ENCODE measurements around the gene MAST1.

MAST1 gene

GRCh38 chr19:12834566-12834943, 3.8 kb upstream of the MAST1 start, which contains the start of gene RTBDN:
Gene RTBDN, minus strand, starts transcription at chr19:12834579. Its CDS starts 4,600 bp downstream, at chr19:12829979.
- Histone ChIP-seq H3K9ac (ENCODE audit: insufficient read length) (no peak within 1 kb of the TSS), H3K4me3 (peak within 1 kb of the TSS; percentile 80), H3K36me3 (ENCODE audit: insufficient read depth, low read length) (no peaks in the 10 kb centered on the region), H3K9me3 (ENCODE audit: low read depth, low read length) (no peaks in the 10 kb centered on the region), H3K27ac (no peak within 1 kb of the TSS)
- no peak for DNase-seq (ENCODE audit: low read depth, low spot score)
- TF ChIP-seq FOXP2 (optimal IDR thresholded peaks at IDR 0.05; ENCODE audit: control extremely low read depth, extremely low read length, insufficient read depth) (no peak), POLR2AphosphoS5 (IDR thresholded peaks at IDR 0.05; ENCODE audit: borderline replicate concordance, low read depth, low read length) (no peak), EZH2 (IDR thresholded peaks at IDR 0.05) (no peak)

DNA sequence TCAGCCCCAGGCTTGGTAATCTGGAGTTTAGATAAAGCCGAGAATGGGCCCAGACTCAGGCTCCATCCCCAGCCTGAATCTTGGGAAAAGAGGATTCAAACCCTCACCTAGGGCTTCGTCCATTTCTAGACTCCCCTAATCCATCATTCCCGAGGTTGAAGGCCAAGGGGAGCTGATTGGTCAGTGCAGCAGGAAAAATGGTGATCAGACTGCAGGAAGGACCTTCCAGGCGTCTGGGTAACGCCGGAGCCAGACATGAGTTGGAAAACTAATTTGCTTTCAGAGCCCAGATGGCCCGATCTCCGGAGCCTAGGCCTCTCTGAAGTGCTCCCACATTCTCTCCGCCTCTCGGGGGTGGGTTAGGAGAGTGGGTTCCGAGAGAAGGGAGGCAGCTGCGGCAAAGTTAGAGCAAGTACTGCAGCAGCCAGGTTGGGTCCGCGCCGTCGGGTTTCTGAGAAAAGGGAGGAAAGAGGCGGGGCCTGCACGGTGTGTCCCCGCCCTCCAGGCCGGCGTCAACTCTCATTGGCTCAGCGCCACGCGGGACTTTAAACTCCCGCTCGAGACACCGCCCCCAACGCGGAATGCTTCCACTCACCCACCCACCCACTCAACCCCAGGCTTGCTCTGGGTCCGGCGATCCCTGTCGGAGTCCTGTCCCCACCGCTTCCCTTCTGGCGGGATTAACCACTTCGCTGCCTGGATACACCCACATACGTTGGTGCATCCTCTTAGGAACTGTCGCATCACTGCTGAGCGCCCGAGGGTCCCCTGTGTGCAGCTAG, 3.1 kb upstream of the MAST1 start:
- Histone ChIP-seq H3K36me3 (ENCODE audit: insufficient read depth, low read length) (no peaks in the 10 kb centered on the region), H3K9ac (ENCODE audit: insufficient read length) (no peak overlapping the region), H3K4me3 (peak overlapping the region; percentile 55), H3K27ac (no peak overlapping the region), H3K9me3 (ENCODE audit: low read depth, low read length) (no peaks in the 10 kb centered on the region)
- TF ChIP-seq POLR2AphosphoS5 (IDR thresholded peaks at IDR 0.05; ENCODE audit: borderline replicate concordance, low read depth, low read length) (no peak), FOXP2 (optimal IDR thresholded peaks at IDR 0.05; ENCODE audit: control extremely low read depth, extremely low read length, insufficient read depth) (no peak)
- DNase-seq (ENCODE audit: low read depth, low spot score) = no peak

DNA sequence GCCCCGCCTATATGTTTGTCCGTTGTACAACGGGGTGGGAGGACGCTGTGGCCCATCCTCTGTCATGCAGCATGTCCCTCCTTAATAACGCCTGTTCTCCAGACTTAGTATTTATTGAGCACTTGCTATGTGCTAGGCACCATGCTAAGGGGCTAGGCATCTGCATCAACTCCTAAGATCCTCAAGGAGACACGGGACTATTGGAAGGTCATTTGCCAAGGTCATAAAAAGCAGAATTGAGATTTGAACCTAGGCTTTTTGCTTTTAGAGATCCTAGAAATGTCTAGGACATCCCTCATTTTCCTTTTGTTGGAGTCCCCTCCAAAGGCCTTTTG, 1.8 kb upstream of the MAST1 start:
- no peak overlapping the region for H3K27ac ChIP-seq
- H3K9me3 ChIP-seq (ENCODE audit: low read depth, low read length) = no peaks in the 10 kb centered on the region
- DNase-seq (ENCODE audit: low read depth, low spot score) = no peak
- H3K9ac ChIP-seq (ENCODE audit: insufficient read length) = no peak overlapping the region
- no peaks in the 10 kb centered on the region for H3K36me3 ChIP-seq (ENCODE audit: insufficient read depth, low read length)
- no peak overlapping the region for H3K4me3 ChIP-seq
- TF ChIP-seq FOXP2 (optimal IDR thresholded peaks at IDR 0.05; ENCODE audit: control extremely low read depth, extremely low read length, insufficient read depth) (no peak), EZH2 (IDR thresholded peaks at IDR 0.05) (no peak), POLR2AphosphoS5 (IDR thresholded peaks at IDR 0.05; ENCODE audit: borderline replicate concordance, low read depth, low read length) (no peak)

GRCh38 chr19:12837225-12837624, 1.1 kb upstream of the MAST1 start:
- Histone ChIP-seq H3K9me3 (ENCODE audit: low read depth, low read length) (no peaks in the 10 kb centered on the region), H3K4me3 (no peak overlapping the region), H3K9ac (ENCODE audit: insufficient read length) (no peak overlapping the region), H3K36me3 (ENCODE audit: insufficient read depth, low read length) (no peaks in the 10 kb centered on the region), H3K27ac (no peak overlapping the region)
- TF ChIP-seq EZH2 (IDR thresholded peaks at IDR 0.05) (no peak), FOXP2 (optimal IDR thresholded peaks at IDR 0.05; ENCODE audit: control extremely low read depth, extremely low read length, insufficient read depth) (no peak), POLR2AphosphoS5 (IDR thresholded peaks at IDR 0.05; ENCODE audit: borderline replicate concordance, low read depth, low read length) (no peak)
- DNase-seq (ENCODE audit: low read depth, low spot score) = no peak

GRCh38 chr19:12838886-12839756, 806 bp downstream of the MAST1 start:
- no peak for DNase-seq (ENCODE audit: low read depth, low spot score)
- Histone ChIP-seq H3K27ac (no peak overlapping the region), H3K36me3 (ENCODE audit: insufficient read depth, low read length) (peaks cover 4% of the 10 kb centered on the region; the same call in 1 of the 2 replicates), H3K9me3 (ENCODE audit: low read depth, low read length) (no peaks in the 10 kb centered on the region), H3K4me3 (peak overlapping the region; percentile 93), H3K9ac (ENCODE audit: insufficient read length) (peak overlapping the region; percentile 77)
- TF ChIP-seq FOXP2 (optimal IDR thresholded peaks at IDR 0.05; ENCODE audit: control extremely low read depth, extremely low read length, insufficient read depth) = no peak
- TF ChIP-seq EZH2 (IDR thresholded peaks at IDR 0.05) = no peak
- no peak for TF ChIP-seq POLR2AphosphoS5 (IDR thresholded peaks at IDR 0.05; ENCODE audit: borderline replicate concordance, low read depth, low read length)

DNA sequence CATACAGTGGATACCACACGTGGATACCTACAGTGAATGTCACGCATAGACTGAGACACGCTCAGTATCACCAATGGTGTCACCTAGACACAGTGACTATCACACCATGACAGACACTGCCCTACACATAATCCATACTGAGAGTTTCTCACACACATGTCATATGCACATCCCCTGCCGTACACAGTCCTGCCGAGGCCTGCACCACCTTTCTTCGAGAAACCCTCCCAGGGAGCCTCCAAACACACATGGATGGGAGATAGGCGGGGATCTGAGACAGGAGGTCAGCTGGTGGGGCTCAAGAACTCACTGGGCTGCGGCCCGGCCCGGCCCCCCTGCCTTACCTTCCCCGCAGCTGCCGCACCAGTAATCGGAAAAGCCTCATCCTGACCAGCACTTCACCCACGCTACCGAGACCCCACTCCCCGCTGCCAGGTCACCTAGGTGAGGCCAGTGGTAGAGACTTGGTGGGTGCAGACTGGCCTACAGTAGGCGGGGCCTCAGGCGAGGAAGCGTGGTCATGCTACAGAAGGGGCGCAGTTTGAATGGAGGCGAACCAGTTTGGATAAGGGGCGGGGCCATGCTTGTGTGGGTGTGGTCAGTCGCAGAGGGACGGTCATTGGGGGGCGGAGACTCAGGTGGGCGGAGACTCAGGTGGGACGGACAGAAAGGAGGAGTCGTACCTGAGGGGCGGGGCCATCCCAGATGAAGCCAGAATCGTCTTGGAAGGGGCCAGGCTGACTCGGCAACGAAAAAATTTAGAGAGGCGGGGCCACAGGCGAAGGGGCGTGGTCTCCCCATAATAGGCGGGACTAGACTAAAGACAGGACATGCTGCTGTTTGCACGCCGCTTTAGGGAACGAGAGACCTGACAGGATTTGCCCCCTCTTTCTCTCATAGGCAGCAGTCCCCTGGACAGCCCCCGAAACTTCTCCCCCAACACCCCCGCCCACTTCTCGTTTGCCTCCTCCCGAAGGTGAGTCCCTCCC, 2.1 kb downstream of the MAST1 start:
- H3K9me3 ChIP-seq (ENCODE audit: low read depth, low read length) = no peaks in the 10 kb centered on the region
- no peak for TF ChIP-seq POLR2AphosphoS5 (IDR thresholded peaks at IDR 0.05; ENCODE audit: borderline replicate concordance, low read depth, low read length)
- TF ChIP-seq FOXP2 (optimal IDR thresholded peaks at IDR 0.05; ENCODE audit: control extremely low read depth, extremely low read length, insufficient read depth) = no peak
- TF ChIP-seq EZH2 (IDR thresholded peaks at IDR 0.05) = no peak
- DNase-seq (ENCODE audit: low read depth, low spot score) = peak; percentile 60
- no peak overlapping the region for H3K27ac ChIP-seq
- H3K9ac ChIP-seq (ENCODE audit: insufficient read length) = no peak overlapping the region
- peaks cover 4% of the 10 kb centered on the region; the same call in 1 of the 2 replicates for H3K36me3 ChIP-seq (ENCODE audit: insufficient read depth, low read length)
- peak overlapping the region; percentile 44; the same call in 1 of the 2 replicates for H3K4me3 ChIP-seq

- Histone ChIP-seq H3K4me3 (peak overlapping the region; percentile 44; the same call in 1 of the 2 replicates), H3K27ac (no peak overlapping the region), H3K36me3 (ENCODE audit: insufficient read depth, low read length) (peaks cover 4% of the 10 kb centered on the region; the same call in 1 of the 2 replicates), H3K9me3 (ENCODE audit: low read depth, low read length) (no peaks in the 10 kb centered on the region), H3K9ac (ENCODE audit: insufficient read length) (no peak overlapping the region)
- no peak for DNase-seq (ENCODE audit: low read depth, low spot score)
- no peak for TF ChIP-seq FOXP2 (optimal IDR thresholded peaks at IDR 0.05; ENCODE audit: control extremely low read depth, extremely low read length, insufficient read depth)
- no peak for TF ChIP-seq POLR2AphosphoS5 (IDR thresholded peaks at IDR 0.05; ENCODE audit: borderline replicate concordance, low read depth, low read length)
These were observed 2.8 kb downstream of the MAST1 start for GRCh38 chr19:12841094-12841493.
